Tibial artery (tissue), 4 donors: ENCODE data around the gene SYPL1.
A peak's percentile ranks its signal among the peaks of the same experiment; 100 is the strongest.

Experiments used
- DNase-seq, 2 donors: peaks; one replicate each; pipeline ENCODE4 v3.0.0-alpha.2; 2019
- H3K27ac ChIP-seq, 2 donors: fragments of 200-600 bp; sonication (generic) in 1 of 2; 1 replicate in 1 of 2; 2 replicates in 1 of 2; pipeline ENCODE4 v1.5.1; 2018 to 2019; ENCODE audit warnings: mild to moderate bottlenecking in 1 of 2
- H3K27me3 ChIP-seq, 2 donors: fragments of 200-600 bp; sonication (generic) in 1 of 2; one replicate each; pipeline versions ENCODE4 v1.5.1 to v1.6.0; 2016 to 2019
- H3K36me3 ChIP-seq, 3 donors: fragments of 200-600 bp; sonication (generic) in 2 of 3; one replicate each; pipeline ENCODE4 v1.5.1; 2016 to 2019; ENCODE audit warnings: mild to moderate bottlenecking in 2 of 3
- H3K4me1 ChIP-seq, 4 donors: fragments of 200-600 bp; sonication (generic) in 2 of 4; 1 replicate in 3 of 4; 2 replicates in 1 of 4; pipeline ENCODE4 v1.5.1; 2016 to 2019
- H3K4me3 ChIP-seq, 2 donors: fragments of 200-600 bp; sonication (generic) in 1 of 2; 1 replicate in 1 of 2; 2 replicates in 1 of 2; pipeline ENCODE4 v1.5.1; 2018 to 2019; ENCODE audit warnings: mild to moderate bottlenecking in 2 of 2
- H3K9me3 ChIP-seq, 3 donors: fragments of 200-600 bp; sonication (generic) in 1 of 3; one replicate each; pipeline ENCODE4 v1.5.1; 2016 to 2019
- CTCF ChIP-seq, 2 experiments: fragments of 200-600 bp in 1 of 2; fragments of 450-650 bp in 1 of 2; IDR thresholded peaks; one replicate each; pipeline ENCODE4 v1.5.1; 2017 to 2019; ENCODE audit warnings: antibody characterized with exemption in 2 of 2, mild to moderate bottlenecking in 1 of 2, moderate library complexity in 1 of 2
- intact Hi-C: fragments of 100-400 bp; cut with DNase I; formaldehyde crosslinking; loops from one replicate; pipeline ENCODE4 v1.15.0; 2023; ENCODE audit warnings: low total_unique reads

SYPL1 gene

DNA sequence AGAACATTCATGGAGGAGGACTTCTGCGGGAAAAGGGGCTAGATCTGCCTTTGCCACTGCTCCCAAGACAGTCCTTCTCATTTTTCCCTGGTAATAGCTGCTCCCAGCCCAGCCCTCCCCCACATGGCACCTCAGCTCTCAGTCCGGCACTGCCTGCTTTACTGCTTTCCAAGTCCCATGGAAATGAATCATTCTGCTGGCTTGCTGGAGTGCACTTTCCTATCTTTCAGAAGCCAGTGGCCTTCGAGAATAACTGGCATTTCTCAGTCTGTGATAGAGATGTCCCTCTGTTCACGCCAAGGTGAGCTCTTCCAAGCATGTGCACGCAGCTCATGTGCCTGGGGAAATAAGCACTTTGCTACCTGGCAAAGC lies 61.4 kb downstream of the SYPL1 start:
- H3K36me3 ChIP-seq, result no peaks in the 10 kb centered on the region
- no peaks in the 10 kb centered on the region for H3K27me3 ChIP-seq
- H3K4me1 ChIP-seq, result peaks cover 0 to 13% (median 9%) of the 10 kb centered on the region in 4 donors
- intact Hi-C loops, result no loop called here
- H3K4me3 ChIP-seq, result no peak overlapping the region
- peak overlapping the region; percentile 33 to 40 for H3K27ac ChIP-seq
- TF ChIP-seq CTCF (IDR thresholded peaks at IDR 0.05), result no peak
- H3K9me3 ChIP-seq, result no peaks in the 10 kb centered on the region
- DNase-seq, result peak; percentile 61 to 71

DNA sequence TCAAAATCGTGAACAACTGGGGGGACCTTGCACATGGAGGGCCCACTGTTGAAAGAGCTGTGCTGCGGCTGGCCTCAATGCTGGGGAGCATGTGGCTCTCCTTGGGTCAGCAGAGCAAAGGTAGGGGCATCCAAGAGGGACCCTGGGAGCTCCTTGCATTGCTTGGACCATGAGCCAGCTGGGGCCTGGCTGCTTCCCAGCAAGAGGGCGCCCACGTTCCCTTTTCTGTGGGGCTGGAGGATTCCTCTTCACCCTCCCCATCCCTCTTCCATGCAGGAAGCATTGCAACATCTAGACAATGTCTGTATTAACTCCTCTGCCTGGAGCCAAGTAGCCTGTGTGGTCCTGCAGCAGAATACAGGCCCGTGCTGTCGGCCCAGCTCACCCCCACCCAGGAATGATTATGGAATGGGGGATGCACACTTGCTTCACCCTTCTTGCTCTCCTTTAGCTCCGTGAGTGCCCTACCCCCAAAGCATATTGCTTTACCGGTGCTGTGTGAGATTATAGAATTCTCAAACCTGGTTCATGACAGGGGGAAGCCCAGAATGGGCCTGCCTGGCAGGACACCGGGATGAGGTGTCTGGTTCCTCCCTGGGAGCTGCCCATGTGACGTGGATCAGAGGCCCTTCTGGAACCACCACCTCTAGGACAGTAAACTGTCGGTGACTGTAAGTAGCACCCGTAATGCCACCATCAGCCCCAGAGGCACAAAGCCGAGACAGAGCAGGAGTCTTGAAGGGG lies 61.9 kb downstream of the SYPL1 start:
- H3K27ac ChIP-seq, result peak overlapping the region; percentile 33 to 40
- no peaks in the 10 kb centered on the region for H3K36me3 ChIP-seq
- H3K4me3 ChIP-seq, result no peak overlapping the region
- intact Hi-C loops, result no loop called here
- peaks cover 0 to 13% (median 9%) of the 10 kb centered on the region in 4 donors for H3K4me1 ChIP-seq
- TF ChIP-seq CTCF (IDR thresholded peaks at IDR 0.05), result no peak
- no peaks in the 10 kb centered on the region for H3K9me3 ChIP-seq
- DNase-seq, result no peak
- no peaks in the 10 kb centered on the region for H3K27me3 ChIP-seq

GRCh38 chr7:106049139-106049752 lies 62.9 kb downstream of the SYPL1 start:
- H3K4me1 ChIP-seq, result peaks cover 0 to 13% (median 9%) of the 10 kb centered on the region in 4 donors
- peaks cover 0 to 4% of the 10 kb centered on the region in 2 donors for H3K27me3 ChIP-seq
- no peak overlapping the region for H3K4me3 ChIP-seq
- no peak overlapping the region for H3K27ac ChIP-seq
- DNase-seq, result no peak
- no peaks in the 10 kb centered on the region for H3K9me3 ChIP-seq
- intact Hi-C loops, result loop anchor here (10.0 kb wide), 1 partner anchor 174 kb away; the partner anchor contains the start of gene ATXN7L1
- H3K36me3 ChIP-seq, result no peaks in the 10 kb centered on the region
- TF ChIP-seq CTCF (IDR thresholded peaks at IDR 0.05), result no peak

DNA sequence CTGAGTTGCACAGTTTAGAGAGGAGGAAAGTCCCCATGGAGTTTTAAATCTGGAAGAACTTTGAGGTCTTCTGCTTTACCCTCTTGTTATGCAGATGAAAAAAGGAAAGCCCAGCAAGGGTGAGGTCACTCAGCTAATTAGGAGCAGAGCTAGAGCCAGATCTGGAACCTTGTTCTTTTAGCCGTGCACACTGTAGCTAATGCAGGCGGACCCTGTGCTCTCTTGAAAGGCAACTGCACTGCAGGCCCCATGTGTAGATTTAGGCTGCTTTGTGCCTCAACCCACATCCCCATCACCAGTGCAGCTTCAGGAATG lies 63.4 kb downstream of the SYPL1 start:
- no peak for DNase-seq
- H3K4me1 ChIP-seq, result peaks cover 0 to 13% (median 9%) of the 10 kb centered on the region in 4 donors
- intact Hi-C loops, result loop anchor here (10.0 kb wide), 1 partner anchor 174 kb away; the partner anchor contains the start of gene ATXN7L1

More for the DNA sequence above, 63.4 kb downstream of the SYPL1 start:
- Histone ChIP-seq H3K36me3 (no peaks in the 10 kb centered on the region), H3K27ac (no peak overlapping the region), H3K27me3 (peaks cover 0 to 4% of the 10 kb centered on the region in 2 donors), H3K4me3 (no peak overlapping the region), H3K9me3 (no peaks in the 10 kb centered on the region)
- TF ChIP-seq CTCF (IDR thresholded peaks at IDR 0.05), result no peak
